Measurements from ENCODE around the gene STXBP3.

Gene STXBP3

DNA sequence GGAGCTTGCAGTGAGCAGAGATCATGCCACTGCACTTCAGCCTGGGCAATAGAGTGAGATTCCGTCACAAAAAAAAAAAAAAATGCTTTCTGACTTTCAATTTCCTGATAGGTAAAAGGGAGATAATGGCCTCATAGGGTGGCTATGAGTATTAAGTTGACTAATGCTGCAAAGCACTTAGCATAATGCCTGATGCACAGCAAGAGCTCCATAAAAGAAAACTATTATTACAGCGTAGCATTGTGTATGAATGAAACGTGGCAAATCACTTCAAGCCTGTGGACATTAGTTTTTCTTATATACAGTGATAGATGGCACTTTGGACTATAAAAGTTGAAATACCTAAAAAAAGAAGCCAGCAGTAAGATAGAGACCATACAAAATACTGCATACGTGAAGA, 17.0 kb upstream of the STXBP3 start:
- Histone ChIP-seq H3K23ac (ENCODE audit: low read length in 2 of 2) (no peak overlapping the region), H4K8ac (ENCODE audit: low read length) (no peak overlapping the region), H3K9ac (ENCODE audit: low read length) (no peak overlapping the region), H3K9me3 (ENCODE audit: control insufficient read depth, low read length) (no peaks in the 10 kb centered on the region), H3K27ac (ENCODE audit: low read length, poor library complexity, severe bottlenecking) (no peak overlapping the region), H3K79me1 (replicated peaks; ENCODE audit: low read length, poor library complexity, severe bottlenecking) (no peaks in the 10 kb centered on the region), H2BK120ac (ENCODE audit: low read depth, low read length) (no peak overlapping the region), H4K91ac (ENCODE audit: low read length) (no peak overlapping the region), H2BK12ac (ENCODE audit: low read length in 2 of 2) (no peak overlapping the region), H2BK5ac (ENCODE audit: low read depth, low read length, poor library complexity, severe bottlenecking) (no peak overlapping the region), H2BK15ac (ENCODE audit: low read depth, poor library complexity, severe bottlenecking) (no peak overlapping the region), H3K4me3 (ENCODE audit: insufficient read depth in 1 of 2, low read depth in 1 of 2, low read length in 2 of 2) (no peak overlapping the region), H3K14ac (ENCODE audit: low read length in 2 of 2) (no peak overlapping the region), H3K27me3 (ENCODE audit: control insufficient read depth in 1 of 2, insufficient read depth in 1 of 2, low read length in 2 of 2) (no peaks in the 10 kb centered on the region), H2AFZ (ENCODE audit: low read depth, low read length) (no peak overlapping the region), H3K4me1 (ENCODE audit: control insufficient read depth, insufficient read depth, low read depth, low read length) (no peaks in the 10 kb centered on the region), H3K36me3 (ENCODE audit: control insufficient read depth in 1 of 2, insufficient read depth in 2 of 2, low read depth in 1 of 2, low read length in 2 of 2) (no peaks in the 10 kb centered on the region), H3K4ac (ENCODE audit: low read depth in 1 of 2, low read length in 2 of 2) (no peak overlapping the region), H2AK5ac (ENCODE audit: low read length, severe bottlenecking) (no peak overlapping the region), H3K18ac (ENCODE audit: low read depth in 1 of 2, low read length in 2 of 2) (no peak overlapping the region), H3K4me2 (ENCODE audit: low read length, poor library complexity, severe bottlenecking) (no peak overlapping the region)
- DNase-seq = no peak
- WGBS = 96% methylated on average over 4 of the region's 4 CpGs

- H3K36me3 ChIP-seq (ENCODE audit: control insufficient read depth in 1 of 2, insufficient read depth in 2 of 2, low read depth in 1 of 2, low read length in 2 of 2) = no peaks in the 10 kb centered on the region
- H3K4ac ChIP-seq (ENCODE audit: low read depth in 1 of 2, low read length in 2 of 2) = no peak overlapping the region
- H2AFZ ChIP-seq (ENCODE audit: low read depth, low read length) = no peak overlapping the region
- no peak overlapping the region for H2BK120ac ChIP-seq (ENCODE audit: low read depth, low read length)
- no peak overlapping the region for H3K9ac ChIP-seq (ENCODE audit: low read length)
- no peak overlapping the region for H2BK5ac ChIP-seq (ENCODE audit: low read depth, low read length, poor library complexity, severe bottlenecking)
- H3K18ac ChIP-seq (ENCODE audit: low read depth in 1 of 2, low read length in 2 of 2) = no peak overlapping the region
- no peak overlapping the region for H4K8ac ChIP-seq (ENCODE audit: low read length)
- no peak overlapping the region for H2BK15ac ChIP-seq (ENCODE audit: low read depth, poor library complexity, severe bottlenecking)
- WGBS = no CpG with 5 or more reads among the region's 1 CpG
- no peak overlapping the region for H3K23ac ChIP-seq (ENCODE audit: low read length in 2 of 2)
- H3K79me1 ChIP-seq (replicated peaks; ENCODE audit: low read length, poor library complexity, severe bottlenecking) = no peaks in the 10 kb centered on the region
- H3K4me1 ChIP-seq (ENCODE audit: control insufficient read depth, insufficient read depth, low read depth, low read length) = no peaks in the 10 kb centered on the region
- no peak overlapping the region for H4K91ac ChIP-seq (ENCODE audit: low read length)
- DNase-seq = no peak
- no peak overlapping the region for H2AK5ac ChIP-seq (ENCODE audit: low read length, severe bottlenecking)
- H3K14ac ChIP-seq (ENCODE audit: low read length in 2 of 2) = no peak overlapping the region
- H3K9me3 ChIP-seq (ENCODE audit: control insufficient read depth, low read length) = no peaks in the 10 kb centered on the region
- H3K4me3 ChIP-seq (ENCODE audit: insufficient read depth in 1 of 2, low read depth in 1 of 2, low read length in 2 of 2) = no peak overlapping the region
- H2BK12ac ChIP-seq (ENCODE audit: low read length in 2 of 2) = no peak overlapping the region
- no peak overlapping the region for H3K27ac ChIP-seq (ENCODE audit: low read length, poor library complexity, severe bottlenecking)
- H3K4me2 ChIP-seq (ENCODE audit: low read length, poor library complexity, severe bottlenecking) = no peak overlapping the region
- H3K27me3 ChIP-seq (ENCODE audit: control insufficient read depth in 1 of 2, insufficient read depth in 1 of 2, low read length in 2 of 2) = peaks cover 0 to 4% of the 10 kb centered on the region in 2 experiments
These were observed 14.1 kb upstream of the STXBP3 start for GRCh38 chr1:108732398-108732797.

- no peak overlapping the region for H3K27ac ChIP-seq (ENCODE audit: low read length, poor library complexity, severe bottlenecking)
- H3K14ac ChIP-seq (ENCODE audit: low read length in 2 of 2) = no peak overlapping the region
- no peak for DNase-seq
- H3K4ac ChIP-seq (ENCODE audit: low read depth in 1 of 2, low read length in 2 of 2) = no peak overlapping the region
- H2BK12ac ChIP-seq (ENCODE audit: low read length in 2 of 2) = no peak overlapping the region
- no peak overlapping the region for H3K9ac ChIP-seq (ENCODE audit: low read length)
- H2AFZ ChIP-seq (ENCODE audit: low read depth, low read length) = no peak overlapping the region
- no peaks in the 10 kb centered on the region for H3K79me1 ChIP-seq (replicated peaks; ENCODE audit: low read length, poor library complexity, severe bottlenecking)
- H3K4me1 ChIP-seq (ENCODE audit: control insufficient read depth, insufficient read depth, low read depth, low read length) = no peaks in the 10 kb centered on the region
- H3K23ac ChIP-seq (ENCODE audit: low read length in 2 of 2) = no peak overlapping the region
- no peak overlapping the region for H3K4me2 ChIP-seq (ENCODE audit: low read length, poor library complexity, severe bottlenecking)
- H3K18ac ChIP-seq (ENCODE audit: low read depth in 1 of 2, low read length in 2 of 2) = no peak overlapping the region
- no peaks in the 10 kb centered on the region for H3K9me3 ChIP-seq (ENCODE audit: control insufficient read depth, low read length)
- no peak overlapping the region for H4K91ac ChIP-seq (ENCODE audit: low read length)
- H4K8ac ChIP-seq (ENCODE audit: low read length) = no peak overlapping the region
- no peak overlapping the region for H2BK15ac ChIP-seq (ENCODE audit: low read depth, poor library complexity, severe bottlenecking)
- H3K27me3 ChIP-seq (ENCODE audit: control insufficient read depth in 1 of 2, insufficient read depth in 1 of 2, low read length in 2 of 2) = peaks cover 0 to 4% of the 10 kb centered on the region in 2 experiments
- no peak overlapping the region for H2BK120ac ChIP-seq (ENCODE audit: low read depth, low read length)
- no CpG with 5 or more reads among the region's 1 CpG for WGBS
- no peak overlapping the region for H2BK5ac ChIP-seq (ENCODE audit: low read depth, low read length, poor library complexity, severe bottlenecking)
- no peak overlapping the region for H2AK5ac ChIP-seq (ENCODE audit: low read length, severe bottlenecking)
- H3K36me3 ChIP-seq (ENCODE audit: control insufficient read depth in 1 of 2, insufficient read depth in 2 of 2, low read depth in 1 of 2, low read length in 2 of 2) = no peaks in the 10 kb centered on the region
- H3K4me3 ChIP-seq (ENCODE audit: insufficient read depth in 1 of 2, low read depth in 1 of 2, low read length in 2 of 2) = no peak overlapping the region
These were observed 12.2 kb upstream of the STXBP3 start for GRCh38 chr1:108734171-108734865.

DNA sequence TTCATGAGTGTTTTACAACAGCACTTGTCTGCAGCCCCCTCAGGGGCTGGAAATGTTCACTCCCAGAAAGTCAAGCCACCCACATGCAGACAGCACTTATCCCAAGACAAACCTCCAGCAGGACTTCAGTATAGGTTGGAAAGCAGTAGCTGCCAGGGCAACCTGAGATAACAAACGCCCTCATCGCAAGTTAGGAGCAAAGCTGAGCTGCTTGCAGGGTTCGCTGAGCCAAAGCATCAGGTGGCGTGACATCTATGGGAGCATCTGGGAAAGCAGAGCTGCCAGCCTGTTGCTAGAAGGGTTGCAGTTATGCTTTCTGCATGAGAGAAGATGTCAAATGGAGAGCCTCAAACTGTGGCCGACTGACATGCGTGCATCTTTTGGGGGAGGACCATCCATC, 4.2 kb upstream of the STXBP3 start:
- Histone ChIP-seq H3K4ac (ENCODE audit: low read depth in 1 of 2, low read length in 2 of 2) (no peak overlapping the region), H3K4me1 (ENCODE audit: control insufficient read depth, insufficient read depth, low read depth, low read length) (no peaks in the 10 kb centered on the region), H2BK15ac (ENCODE audit: low read depth, poor library complexity, severe bottlenecking) (no peak overlapping the region), H3K4me3 (ENCODE audit: insufficient read depth in 1 of 2, low read depth in 1 of 2, low read length in 2 of 2) (no peak overlapping the region), H2BK120ac (ENCODE audit: low read depth, low read length) (no peak overlapping the region), H3K14ac (ENCODE audit: low read length in 2 of 2) (no peak overlapping the region), H3K18ac (ENCODE audit: low read depth in 1 of 2, low read length in 2 of 2) (no peak overlapping the region), H3K9ac (ENCODE audit: low read length) (no peak overlapping the region), H3K23ac (ENCODE audit: low read length in 2 of 2) (no peak overlapping the region), H3K27me3 (ENCODE audit: control insufficient read depth in 1 of 2, insufficient read depth in 1 of 2, low read length in 2 of 2) (no peaks in the 10 kb centered on the region), H2AK5ac (ENCODE audit: low read length, severe bottlenecking) (no peak overlapping the region), H2BK5ac (ENCODE audit: low read depth, low read length, poor library complexity, severe bottlenecking) (no peak overlapping the region), H3K4me2 (ENCODE audit: low read length, poor library complexity, severe bottlenecking) (no peak overlapping the region), H4K91ac (ENCODE audit: low read length) (no peak overlapping the region), H3K79me1 (replicated peaks; ENCODE audit: low read length, poor library complexity, severe bottlenecking) (no peaks in the 10 kb centered on the region), H3K36me3 (ENCODE audit: control insufficient read depth in 1 of 2, insufficient read depth in 2 of 2, low read depth in 1 of 2, low read length in 2 of 2) (no peaks in the 10 kb centered on the region), H3K9me3 (ENCODE audit: control insufficient read depth, low read length) (no peaks in the 10 kb centered on the region), H2AFZ (ENCODE audit: low read depth, low read length) (no peak overlapping the region), H3K27ac (ENCODE audit: low read length, poor library complexity, severe bottlenecking) (no peak overlapping the region), H4K8ac (ENCODE audit: low read length) (no peak overlapping the region), H2BK12ac (ENCODE audit: low read length in 2 of 2) (no peak overlapping the region)
- no peak for DNase-seq
- 90% methylated on average over 5 of the region's 6 CpGs for WGBS
